ENCODE results near the gene RASSF3. TPM values are rescaled to one million over a fixed set of nuclear protein-coding genes. Genes with fewer than 3 reads are reported as not detected.
"Not testable (repeated sequence)": the region's sequence is repeated elsewhere in the genome, so short reads cannot be mapped to it uniquely, and the experiment has no call there.

The RASSF3 gene
- polyA plus RNA-seq, 3 donors: 6.6 to 77.9 (median 14.5) TPM

DNA sequence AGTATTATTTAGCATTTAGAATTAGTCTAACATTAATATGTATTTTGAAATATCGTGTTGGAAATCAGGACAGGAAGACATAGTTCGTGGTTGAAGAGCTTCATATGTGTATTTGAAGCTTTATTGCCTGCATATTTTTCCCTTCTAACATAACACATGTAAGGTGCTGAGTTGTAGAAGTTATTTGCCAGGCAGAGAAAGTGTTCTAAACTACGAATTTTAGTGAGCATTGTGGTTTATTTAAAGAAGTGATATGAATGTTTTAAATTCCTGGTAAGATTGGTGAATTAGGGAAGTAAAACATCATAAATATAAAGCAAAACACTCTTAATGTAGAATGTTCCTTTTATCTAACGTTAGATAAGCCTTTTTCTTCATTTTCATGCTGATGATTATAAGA lies 2.5 kb downstream of the RASSF3 start:
- peaks cover 0 to 1% (median 0%) of the 10 kb centered on the region in 3 donors for H3K27me3 Mint-ChIP-seq (ENCODE audit: low read depth in 3 of 3)
- peaks cover 30 to 48% of the 10 kb centered on the region in 2 donors for H3K36me3 Mint-ChIP-seq
- Histone ChIP-seq H3K79me2 (ENCODE audit: insufficient read depth, low read length) (peaks cover 83% of the 10 kb centered on the region), H3K27ac (ENCODE audit: low read depth in 1 of 2, low read length in 2 of 2) (peak overlapping the region; percentile 92 to 96), H3K36me3 (replicated peaks in 1 of 2; ENCODE audit: control insufficient read depth in 1 of 2, insufficient read depth in 2 of 2, low read length in 2 of 2) (peaks cover 14 to 38% of the 10 kb centered on the region in 2 donors), H4K20me1 (ENCODE audit: insufficient read depth, low read length) (peaks cover 73% of the 10 kb centered on the region), H3K9me3 (replicated peaks in 1 of 2; ENCODE audit: control insufficient read depth in 1 of 2, insufficient read depth in 1 of 2, low read length in 2 of 2) (no peaks in the 10 kb centered on the region), H3K4me2 (replicated peaks; ENCODE audit: extremely low read depth, low read length, poor library complexity, severe bottlenecking) (peak overlapping the region; percentile 84), H3K27me3 (ENCODE audit: control insufficient read depth in 2 of 2, insufficient read depth in 2 of 2, low read length in 2 of 2) (no peaks in the 10 kb centered on the region), H3K9ac (ENCODE audit: insufficient read depth, low read length, poor library complexity, severe bottlenecking) (peak overlapping the region; percentile 92), H3K4me3 (replicated peaks in 1 of 3; ENCODE audit: low read depth in 2 of 3, low read length in 3 of 3) (peak overlapping the region; percentile 64 to 98 (median 94)), H3K4me1 (ENCODE audit: control insufficient read depth in 1 of 2, insufficient read depth in 2 of 2, low read length in 2 of 2) (peaks cover 67 to 78% of the 10 kb centered on the region in 2 donors), H2AFZ (ENCODE audit: insufficient read depth, low read depth, low read length, poor library complexity, severe bottlenecking) (no peak overlapping the region)
- TF ChIP-seq CTCF (IDR thresholded peaks at IDR 0.05): no peak
- DNase-seq: no peak
- peak overlapping the region; percentile 96 to 97 for H3K4me3 Mint-ChIP-seq
- H3K9me3 Mint-ChIP-seq: no peaks in the 10 kb centered on the region
- peak overlapping the region; percentile 89 to 99 (median 96) for H3K27ac Mint-ChIP-seq
- peaks cover 66% of the 10 kb centered on the region for H3K4me1 Mint-ChIP-seq
- WGBS (ENCODE audit: insufficient coverage): no CpG with 5 or more reads among the region's 4 CpGs
- intact Hi-C loops (cut with micrococcal nuclease): loop anchor here (5.0 kb wide), 4 partner anchors 56 to 144 kb away; partner anchors contain the start of gene GNS (in 1 of the 2)

DNA sequence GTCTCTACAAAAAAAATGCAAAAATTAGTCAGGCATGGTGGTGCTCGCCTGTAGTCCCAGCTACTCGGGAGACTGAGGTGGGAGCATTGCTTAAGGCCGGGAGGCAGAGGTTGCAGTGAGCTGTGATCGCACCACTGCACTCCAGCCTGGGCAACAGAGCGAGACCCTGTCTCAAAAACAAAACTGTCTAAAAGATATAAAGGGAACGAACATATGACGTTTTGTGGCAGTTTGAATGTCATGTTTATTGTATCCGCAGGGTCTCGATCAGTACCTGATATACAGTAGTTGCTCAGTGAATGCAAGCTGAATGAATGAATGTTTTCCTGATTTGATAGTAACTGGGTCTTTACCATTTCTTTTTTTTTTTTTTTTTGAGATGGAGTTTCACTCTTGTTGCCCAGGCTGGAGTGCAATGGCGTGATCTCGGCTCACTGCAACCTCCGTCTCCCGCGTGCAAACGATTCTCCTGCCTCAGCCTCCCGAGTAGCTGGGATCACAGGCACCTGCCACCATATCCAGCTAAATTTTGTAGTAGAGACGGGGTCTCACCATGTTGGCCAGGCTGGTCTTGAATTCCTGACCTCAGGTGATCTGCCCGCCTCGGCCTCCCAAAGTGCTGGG lies 3.6 kb downstream of the RASSF3 start:
- Mint-ChIP-seq H3K4me3 (peak overlapping the region; percentile 96 to 97), H3K36me3 (peaks cover 30 to 48% of the 10 kb centered on the region in 2 donors), H3K4me1 (peaks cover 62% of the 10 kb centered on the region), H3K27ac (peak overlapping the region; percentile 5 to 99 (median 89))
- Histone ChIP-seq H3K4me3 (replicated peaks in 1 of 3; ENCODE audit: low read depth in 2 of 3, low read length in 3 of 3) (peak overlapping the region in 1 of 3 experiments; percentile 98), H3K79me2 (ENCODE audit: insufficient read depth, low read length) (peaks cover 93% of the 10 kb centered on the region), H3K36me3 (replicated peaks in 1 of 2; ENCODE audit: control insufficient read depth in 1 of 2, insufficient read depth in 2 of 2, low read length in 2 of 2) (peaks cover 14 to 38% of the 10 kb centered on the region in 2 donors), H3K4me1 (ENCODE audit: control insufficient read depth in 1 of 2, insufficient read depth in 2 of 2, low read length in 2 of 2) (peaks cover 67 to 78% of the 10 kb centered on the region in 2 donors), H3K27ac (ENCODE audit: low read depth in 1 of 2, low read length in 2 of 2) (peak overlapping the region in 1 of 2 donors; percentile 92), H4K20me1 (ENCODE audit: insufficient read depth, low read length) (peaks cover 80% of the 10 kb centered on the region), H3K4me2 (replicated peaks; ENCODE audit: extremely low read depth, low read length, poor library complexity, severe bottlenecking) (peak overlapping the region; percentile 84)
- H3K27me3 ChIP-seq (ENCODE audit: control insufficient read depth in 2 of 2, insufficient read depth in 2 of 2, low read length in 2 of 2); H3K27me3 Mint-ChIP-seq (ENCODE audit: low read depth in 3 of 3); H3K9me3 Mint-ChIP-seq; H3K9ac ChIP-seq (ENCODE audit: insufficient read depth, low read length, poor library complexity, severe bottlenecking); H3K9me3 ChIP-seq (replicated peaks in 1 of 2; ENCODE audit: control insufficient read depth in 1 of 2, insufficient read depth in 1 of 2, low read length in 2 of 2); H2AFZ ChIP-seq (ENCODE audit: insufficient read depth, low read depth, low read length, poor library complexity, severe bottlenecking); DNase-seq: not testable (repeated sequence)
- WGBS (ENCODE audit: insufficient coverage): 91% methylated on average over 10 of the region's 19 CpGs
- intact Hi-C loops (cut with micrococcal nuclease): loop anchor here (5.0 kb wide), 4 partner anchors 57 to 143 kb away; partner anchors contain the start of gene GNS (in 1 of the 2)

Data from CD14-positive monocyte (primary cell).